ENCODE data around the gene CDIPT. TPM values are rescaled to one million over a fixed set of nuclear protein-coding genes. Genes with fewer than 3 reads are reported as not detected.
"Not testable (repeated sequence)": the region's sequence is repeated elsewhere in the genome, so short reads cannot be mapped to it uniquely, and the experiment has no call there.

The CDIPT gene
- total and polyA plus RNA-seq, 4 donors = 60.9 to 98.0 (median 72.4) TPM

GRCh38 chr16:29871822-29872546 is 9.0 kb upstream of the CDIPT start:
- H3K9me3 ChIP-seq (ENCODE audit: control insufficient read depth, low read length) = no peaks in the 10 kb centered on the region
- no peak overlapping the region for H3K4me3 ChIP-seq (ENCODE audit: low read length in 2 of 2)
- no peak overlapping the region for H3K27ac ChIP-seq (ENCODE audit: low read depth in 1 of 2, low read length in 2 of 2)
- no peaks in the 10 kb centered on the region for H3K36me3 ChIP-seq (ENCODE audit: control insufficient read depth in 1 of 2, insufficient read depth in 2 of 2, low read length in 1 of 2)
- intact Hi-C loops (cut with DNase I) = no loop called here
- DNase-seq (no peak), ATAC-seq (ENCODE audit: low FRiP score) (no peak)
- 95% methylated on average over 15 to 16 of the region's 16 CpGs for WGBS, 2 donors
- H3K27me3 ChIP-seq (ENCODE audit: control insufficient read depth in 1 of 2, insufficient read depth in 2 of 2, low read length in 1 of 2) = no peaks in the 10 kb centered on the region
- H3K4me1 ChIP-seq (ENCODE audit: control insufficient read depth in 1 of 2, insufficient read depth in 2 of 2, low read length in 2 of 2) = no peaks in the 10 kb centered on the region

- not testable (repeated sequence) for H3K36me3 ChIP-seq (ENCODE audit: control insufficient read depth in 1 of 2, insufficient read depth in 2 of 2, low read length in 1 of 2); H3K9me3 ChIP-seq (ENCODE audit: control insufficient read depth, low read length); DNase-seq; H3K27me3 ChIP-seq (ENCODE audit: control insufficient read depth in 1 of 2, insufficient read depth in 2 of 2, low read length in 1 of 2); H3K27ac ChIP-seq (ENCODE audit: low read depth in 1 of 2, low read length in 2 of 2); H3K4me1 ChIP-seq (ENCODE audit: control insufficient read depth in 1 of 2, insufficient read depth in 2 of 2, low read length in 2 of 2); H3K4me3 ChIP-seq (ENCODE audit: low read length in 2 of 2); ATAC-seq (ENCODE audit: low FRiP score)
- WGBS, 2 donors = 93% methylated on average over 8 of the region's 8 CpGs
- intact Hi-C loops (cut with DNase I) = loop anchor here in 1 of 2 donors (10.0 kb wide), 1 partner anchor 96 kb away; the partner anchor contains the start of gene TMEM219
Observed at GRCh38 chr16:29869067-29869466, 6.0 kb upstream of the CDIPT start.

- H3K4me1 ChIP-seq (ENCODE audit: control insufficient read depth in 1 of 2, insufficient read depth in 2 of 2, low read length in 2 of 2) = no peaks in the 10 kb centered on the region
- WGBS, 2 donors = 74 to 78% methylated on average over 8 of the region's 8 CpGs
- H3K4me3 ChIP-seq (ENCODE audit: low read length in 2 of 2) = no peak overlapping the region
- no peak for ATAC-seq (ENCODE audit: low FRiP score)
- no peaks in the 10 kb centered on the region for H3K36me3 ChIP-seq (ENCODE audit: control insufficient read depth in 1 of 2, insufficient read depth in 2 of 2, low read length in 1 of 2)
- intact Hi-C loops (cut with DNase I) = loop anchor here in 1 of 2 donors (10.0 kb wide), 1 partner anchor 96 kb away; the partner anchor contains the start of gene TMEM219
- H3K27ac ChIP-seq (ENCODE audit: low read depth in 1 of 2, low read length in 2 of 2) = no peak overlapping the region
- H3K9me3 ChIP-seq (ENCODE audit: control insufficient read depth, low read length) = no peaks in the 10 kb centered on the region
- DNase-seq = no peak
- H3K27me3 ChIP-seq (ENCODE audit: control insufficient read depth in 1 of 2, insufficient read depth in 2 of 2, low read length in 1 of 2) = no peaks in the 10 kb centered on the region
Observed at GRCh38 chr16:29868396-29869009, 5.5 kb upstream of the CDIPT start.

- 80 to 86% methylated on average over 9 of the region's 9 CpGs for WGBS, 2 donors
- Histone ChIP-seq H3K36me3 (ENCODE audit: control insufficient read depth in 1 of 2, insufficient read depth in 2 of 2, low read length in 1 of 2) (no peaks in the 10 kb centered on the region), H3K9me3 (ENCODE audit: control insufficient read depth, low read length) (no peaks in the 10 kb centered on the region), H3K27ac (ENCODE audit: low read depth in 1 of 2, low read length in 2 of 2) (no peak overlapping the region), H3K4me3 (ENCODE audit: low read length in 2 of 2) (no peak overlapping the region), H3K4me1 (ENCODE audit: control insufficient read depth in 1 of 2, insufficient read depth in 2 of 2, low read length in 2 of 2) (no peaks in the 10 kb centered on the region), H3K27me3 (ENCODE audit: control insufficient read depth in 1 of 2, insufficient read depth in 2 of 2, low read length in 1 of 2) (no peaks in the 10 kb centered on the region)
- intact Hi-C loops (cut with DNase I) = loop anchor here (5.0 to 10.0 kb wide), 3 partner anchors 42 to 101 kb away; partner anchors contain the start of genes MVP (in 1 of the 2), PAGR1 (in 1 of the 2) and TMEM219 (in 1 of the 2)
- DNase-seq (no peak), ATAC-seq (ENCODE audit: low FRiP score) (no peak)
Observed at GRCh38 chr16:29864205-29864604, 1.2 kb upstream of the CDIPT start.

- H3K9me3 ChIP-seq (ENCODE audit: control insufficient read depth, low read length) = no peaks in the 10 kb centered on the region
- H3K36me3 ChIP-seq (ENCODE audit: control insufficient read depth in 1 of 2, insufficient read depth in 2 of 2, low read length in 1 of 2) = no peaks in the 10 kb centered on the region
- no peak overlapping the region for H3K27ac ChIP-seq (ENCODE audit: low read depth in 1 of 2, low read length in 2 of 2)
- ATAC-seq (ENCODE audit: low FRiP score) = no peak
- H3K4me1 ChIP-seq (ENCODE audit: control insufficient read depth in 1 of 2, insufficient read depth in 2 of 2, low read length in 2 of 2) = peaks cover 0 to 2% of the 10 kb centered on the region in 2 donors
- no peak overlapping the region for H3K4me3 ChIP-seq (ENCODE audit: low read length in 2 of 2)
- DNase-seq = no peak
- intact Hi-C loops (cut with DNase I) = loop anchor here (5.0 to 10.0 kb wide), 3 partner anchors 41 to 101 kb away; partner anchors contain the start of genes MVP (in 1 of the 2), PAGR1 (in 1 of the 2) and TMEM219 (in 1 of the 2)
- 27 to 28% methylated on average over 16 of the region's 16 CpGs for WGBS, 2 donors
- no peaks in the 10 kb centered on the region for H3K27me3 ChIP-seq (ENCODE audit: control insufficient read depth in 1 of 2, insufficient read depth in 2 of 2, low read length in 1 of 2)
Observed at GRCh38 chr16:29863669-29863984, 601 bp upstream of the CDIPT start.

GRCh38 chr16:29862383-29862883 is 593 bp downstream of the CDIPT start:
- Histone ChIP-seq H3K9me3 (ENCODE audit: control insufficient read depth, low read length) (no peaks in the 10 kb centered on the region), H3K4me3 (ENCODE audit: low read length in 2 of 2) (peak overlapping the region; percentile 58 to 80), H3K36me3 (ENCODE audit: control insufficient read depth in 1 of 2, insufficient read depth in 2 of 2, low read length in 1 of 2) (no peaks in the 10 kb centered on the region), H3K27ac (ENCODE audit: low read depth in 1 of 2, low read length in 2 of 2) (no peak overlapping the region), H3K27me3 (ENCODE audit: control insufficient read depth in 1 of 2, insufficient read depth in 2 of 2, low read length in 1 of 2) (no peaks in the 10 kb centered on the region), H3K4me1 (ENCODE audit: control insufficient read depth in 1 of 2, insufficient read depth in 2 of 2, low read length in 2 of 2) (peaks cover 0 to 2% of the 10 kb centered on the region in 2 donors)
- peak; percentile 1 for ATAC-seq (ENCODE audit: low FRiP score)
- no peak for DNase-seq
- WGBS, 2 donors = 1 to 2% methylated on average over 26 to 27 of the region's 27 CpGs
- intact Hi-C loops (cut with DNase I) = loop anchor here (5.0 to 10.0 kb wide), 3 partner anchors 40 to 102 kb away; partner anchors contain the start of genes MVP (in 1 of the 2), PAGR1 (in 1 of the 2) and TMEM219 (in 1 of the 2)

GRCh38 chr16:29860218-29860617 is 2.8 kb downstream of the CDIPT start:
- Histone ChIP-seq H3K27me3 (ENCODE audit: control insufficient read depth in 1 of 2, insufficient read depth in 2 of 2, low read length in 1 of 2) (no peaks in the 10 kb centered on the region), H3K4me3 (ENCODE audit: low read length in 2 of 2) (no peak overlapping the region), H3K36me3 (ENCODE audit: control insufficient read depth in 1 of 2, insufficient read depth in 2 of 2, low read length in 1 of 2) (no peaks in the 10 kb centered on the region), H3K9me3 (ENCODE audit: control insufficient read depth, low read length) (no peaks in the 10 kb centered on the region), H3K4me1 (ENCODE audit: control insufficient read depth in 1 of 2, insufficient read depth in 2 of 2, low read length in 2 of 2) (peaks cover 0 to 2% of the 10 kb centered on the region in 2 donors), H3K27ac (ENCODE audit: low read depth in 1 of 2, low read length in 2 of 2) (no peak overlapping the region)
- 73 to 76% methylated on average over 9 of the region's 9 CpGs for WGBS, 2 donors
- ATAC-seq (ENCODE audit: low FRiP score) (no peak), DNase-seq (no peak)
- intact Hi-C loops (cut with DNase I) = loop anchor here (5.0 to 10.0 kb wide), 3 partner anchors 38 to 105 kb away; partner anchors contain the start of genes MVP (in 1 of the 2), PAGR1 (in 1 of the 2) and TMEM219 (in 1 of the 2)

- no peaks in the 10 kb centered on the region for H3K36me3 ChIP-seq (ENCODE audit: control insufficient read depth in 1 of 2, insufficient read depth in 2 of 2, low read length in 1 of 2)
- WGBS, 2 donors = 59 to 63% methylated on average over 18 to 19 of the region's 19 CpGs
- H3K4me3 ChIP-seq (ENCODE audit: low read length in 2 of 2) = no peak overlapping the region
- ATAC-seq (ENCODE audit: low FRiP score) = no peak
- H3K27ac ChIP-seq (ENCODE audit: low read depth in 1 of 2, low read length in 2 of 2) = peak overlapping the region in 1 of 2 donors; percentile 31
- no peaks in the 10 kb centered on the region for H3K27me3 ChIP-seq (ENCODE audit: control insufficient read depth in 1 of 2, insufficient read depth in 2 of 2, low read length in 1 of 2)
- no peaks in the 10 kb centered on the region for H3K9me3 ChIP-seq (ENCODE audit: control insufficient read depth, low read length)
- intact Hi-C loops (cut with DNase I) = no loop called here
- DNase-seq = no peak
- peaks cover 0 to 2% of the 10 kb centered on the region in 2 donors for H3K4me1 ChIP-seq (ENCODE audit: control insufficient read depth in 1 of 2, insufficient read depth in 2 of 2, low read length in 2 of 2)
Observed at GRCh38 chr16:29858974-29859373, 4.1 kb downstream of the CDIPT start.

Measured in aorta (tissue), 5 donors.